K562 (cell line): ENCODE data around the gene ZNF35. TPM values are rescaled to one million over a fixed set of nuclear protein-coding genes. Genes with fewer than 3 reads are reported as not detected.

Source experiments
- BDP1 ChIP-seq: IDR thresholded peaks from 3 replicates; pipeline ENCODE4 v1.6.1; 2011; ENCODE audit not compliant: insufficient read length, insufficient read depth
- CHD2 ChIP-seq: IDR thresholded peaks from 2 replicates; pipeline ENCODE4 v1.6.1; 2011; ENCODE audit warnings: low read depth, low read length
- GABPB1 ChIP-seq: sonication (generic); formaldehyde crosslinking; IDR thresholded peaks from 2 replicates; pipeline ENCODE4 v1.8.0; 2022; ENCODE audit warnings: mild to moderate bottlenecking, missing genetic modification reagents
- KLF13 ChIP-seq: fragments of 450-650 bp; IDR thresholded peaks from 2 replicates; pipeline ENCODE4 v1.6.1; 2016; ENCODE audit warnings: missing genetic modification characterization, low read depth, mild to moderate bottlenecking, missing compliant biosample characterization, moderate library complexity, borderline replicate concordance
- MEIS2 ChIP-seq: fragments of 450-650 bp; IDR thresholded peaks from 2 replicates; pipeline ENCODE4 v1.6.1; 2014; ENCODE audit warnings: mild to moderate bottlenecking; ENCODE audit not compliant: partially characterized antibody
- NELFE ChIP-seq: IDR thresholded peaks from 2 replicates; pipeline ENCODE4 v1.6.1; 2011; ENCODE audit warnings: mild to moderate bottlenecking; ENCODE audit not compliant: insufficient read depth, insufficient read length
- NONO ChIP-seq, 2 experiments: fragments of 200-400 bp in 1 of 2; fragments of 450-650 bp in 1 of 2; formaldehyde crosslinking in 1 of 2; IDR thresholded peaks; 2 replicates each; pipeline ENCODE4 v1.6.1; 2017; ENCODE audit warnings: low read depth in 2 of 2, mild to moderate bottlenecking in 2 of 2, moderate library complexity in 2 of 2, low read length in 1 of 2
- SRSF9 ChIP-seq: fragments of 200-400 bp; formaldehyde crosslinking; IDR thresholded peaks from 2 replicates; pipeline ENCODE4 v1.6.1; 2017; ENCODE audit warnings: low read depth, low read length, borderline replicate concordance
- TAF7 ChIP-seq: fragments of 450-650 bp; IDR thresholded peaks from 2 replicates; pipeline ENCODE4 v1.6.1; 2016; ENCODE audit warnings: missing genetic modification characterization, missing compliant biosample characterization
- THRAP3 ChIP-seq: fragments of 450-650 bp; IDR thresholded peaks from 2 replicates; pipeline ENCODE4 v1.6.1; 2016; ENCODE audit warnings: mild to moderate bottlenecking, inconsistent platforms, borderline replicate concordance
- ZKSCAN8 ChIP-seq: fragments of 200-800 bp; sonication (Bioruptor generic); IDR thresholded peaks from 2 replicates; pipeline ENCODE4 v1.6.1; 2016; ENCODE audit warnings: missing genetic modification characterization, missing compliant biosample characterization
- ZNF134 ChIP-seq: fragments of 250-450 bp; sonication (Bioruptor Pico); conservative IDR thresholded peaks from 2 replicates; pipeline ENCODE4 v1.4.0; 2020
- ZNF586 ChIP-seq: fragments of 450-650 bp; formaldehyde crosslinking; conservative IDR thresholded peaks from 2 replicates; pipeline ENCODE4 v1.4.0; 2020; ENCODE audit warnings: mild to moderate bottlenecking, moderate library complexity
- polyA plus RNA-seq, 8 experiments: library from polyadenylated mRNA; depleted of rRNA in 4 of 8; stranded (reverse) in 5 of 8; unstranded in 3 of 8; fragments of >200 nt; fragmentation: Nextera tagmentation in 2 of 8; fragmentation: Illumina TruSeq in 1 of 8; extraction: Ambion mirVana in 2 of 8; extraction: Trizol in 1 of 8; gene quantifications; 2 replicates each; pipeline versions ENCODE4 v1.2.1 to v1.2.3, GENCODE V29; 2011 to 2014; ENCODE audit warnings: inconsistent platforms in 1 of 8, missing spikeins in 1 of 8
- total RNA-seq, 7 experiments: library from RNA; depleted of rRNA in 6 of 7; stranded (reverse); fragments of >200 nt in 6 of 7; fragmentation: Illumina TruSeq in 2 of 7; extraction: Trizol in 2 of 7; gene quantifications; 2 replicates each; pipeline versions ENCODE4 v1.2.1 to v1.2.3, GENCODE V29; 2011 to 2021; ENCODE audit warnings: low replicate concordance in 1 of 7
- TF ChIP-seq, protein P1 (sequence below): fragments of 250-450 bp; sonication (Bioruptor Pico); IDR thresholded peaks from 2 replicates; pipeline ENCODE4 v1.5.0; 2021; ENCODE audit warnings: mild to moderate bottlenecking, borderline replicate concordance
- TF ChIP-seq, protein P2 (sequence below): fragments of 200-400 bp; formaldehyde crosslinking; IDR thresholded peaks from 2 replicates; pipeline ENCODE4 v1.6.1; 2017; ENCODE audit warnings: mild to moderate bottlenecking, low read depth, low read length, moderate library complexity

Gene ZNF35
- total and polyA plus RNA-seq, 9 of the 15 experiments (the other 6 are each of a cell fraction or from before 2014, with no cell fraction given), result 8.0 to 18.2 (median 14.8) TPM

DNA sequence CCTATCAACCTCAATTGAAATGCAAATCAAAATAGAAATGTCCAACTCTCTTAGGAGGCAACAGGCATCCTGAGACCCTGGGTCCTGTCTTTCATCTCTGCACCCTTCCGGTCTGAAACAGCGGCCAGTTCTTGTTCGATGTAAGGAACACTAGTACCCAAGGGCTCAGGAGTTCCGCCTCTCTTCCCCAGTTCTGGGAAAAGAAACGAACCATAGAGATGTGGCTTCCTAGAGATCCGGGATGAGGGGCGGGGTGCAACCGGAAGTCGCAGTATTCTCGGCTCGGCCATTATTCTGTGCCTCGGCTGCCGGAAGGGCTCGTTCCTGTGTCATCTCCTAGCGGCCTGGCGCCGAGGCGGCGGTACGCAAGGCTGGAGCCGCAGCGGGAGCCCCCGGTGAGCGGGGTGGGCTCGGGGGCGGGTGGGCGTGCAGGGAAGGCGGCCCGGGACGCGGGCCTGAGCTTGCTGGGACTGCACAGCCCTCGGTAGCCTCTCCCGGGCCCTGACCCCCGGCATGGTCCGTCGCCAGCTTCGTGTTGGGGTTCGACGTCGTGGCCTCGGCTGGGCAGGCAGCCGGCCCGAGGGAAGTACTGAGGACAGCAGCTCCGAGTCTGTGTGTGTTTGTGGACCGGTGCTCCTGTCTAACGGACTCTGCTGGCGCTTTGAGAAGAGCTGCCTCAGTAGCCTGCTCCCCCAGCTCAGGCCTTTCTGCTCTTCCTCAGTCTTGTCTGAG lies 23.6 kb upstream of the ZNF35 start, which contains the start of gene ZNF197 (continued):
- TF ChIP-seq ZKSCAN8 (CRISPR knock-in tag) (no peak), ZNF134 (CRISPR knock-in tag) (no peak), THRAP3 (no peak), CHD2 (no peak), BDP1 (no peak), ZNF586 (CRISPR knock-in tag) (no peak), KLF13 (tag) (peak; percentile 91; the same call in 1 of the 2 replicates), MEIS2 (peak; percentile 24), GABPB1 (CRISPR knock-in tag) (peak; percentile 95), NONO (IDR thresholded peaks at IDR 0.05; ENCODE audit: low read depth in 2 of 2, low read length in 1 of 2) (peak; percentile 13 to 51; a peak in 1 of 4 replicates), NELFE (no peak), TAF7 (peak; percentile 84), SRSF9 (no peak)
- TF ChIP-seq, protein P1, sequence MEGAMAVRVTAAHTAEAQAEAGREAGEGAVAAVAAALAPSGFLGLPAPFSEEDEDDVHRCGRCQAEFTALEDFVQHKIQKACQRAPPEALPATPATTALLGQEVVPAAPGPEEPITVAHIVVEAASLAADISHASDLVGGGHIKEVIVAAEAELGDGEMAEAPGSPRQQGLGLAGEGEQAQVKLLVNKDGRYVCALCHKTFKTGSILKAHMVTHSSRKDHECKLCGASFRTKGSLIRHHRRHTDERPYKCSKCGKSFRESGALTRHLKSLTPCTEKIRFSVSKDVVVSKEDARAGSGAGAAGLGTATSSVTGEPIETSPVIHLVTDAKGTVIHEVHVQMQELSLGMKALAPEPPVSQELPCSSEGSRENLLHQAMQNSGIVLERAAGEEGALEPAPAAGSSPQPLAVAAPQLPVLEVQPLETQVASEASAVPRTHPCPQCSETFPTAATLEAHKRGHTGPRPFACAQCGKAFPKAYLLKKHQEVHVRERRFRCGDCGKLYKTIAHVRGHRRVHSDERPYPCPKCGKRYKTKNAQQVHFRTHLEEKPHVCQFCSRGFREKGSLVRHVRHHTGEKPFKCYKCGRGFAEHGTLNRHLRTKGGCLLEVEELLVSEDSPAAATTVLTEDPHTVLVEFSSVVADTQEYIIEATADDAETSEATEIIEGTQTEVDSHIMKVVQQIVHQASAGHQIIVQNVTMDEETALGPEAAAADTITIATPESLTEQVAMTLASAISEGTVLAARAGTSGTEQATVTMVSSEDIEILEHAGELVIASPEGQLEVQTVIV, result no peak
- TF ChIP-seq, protein P2, sequence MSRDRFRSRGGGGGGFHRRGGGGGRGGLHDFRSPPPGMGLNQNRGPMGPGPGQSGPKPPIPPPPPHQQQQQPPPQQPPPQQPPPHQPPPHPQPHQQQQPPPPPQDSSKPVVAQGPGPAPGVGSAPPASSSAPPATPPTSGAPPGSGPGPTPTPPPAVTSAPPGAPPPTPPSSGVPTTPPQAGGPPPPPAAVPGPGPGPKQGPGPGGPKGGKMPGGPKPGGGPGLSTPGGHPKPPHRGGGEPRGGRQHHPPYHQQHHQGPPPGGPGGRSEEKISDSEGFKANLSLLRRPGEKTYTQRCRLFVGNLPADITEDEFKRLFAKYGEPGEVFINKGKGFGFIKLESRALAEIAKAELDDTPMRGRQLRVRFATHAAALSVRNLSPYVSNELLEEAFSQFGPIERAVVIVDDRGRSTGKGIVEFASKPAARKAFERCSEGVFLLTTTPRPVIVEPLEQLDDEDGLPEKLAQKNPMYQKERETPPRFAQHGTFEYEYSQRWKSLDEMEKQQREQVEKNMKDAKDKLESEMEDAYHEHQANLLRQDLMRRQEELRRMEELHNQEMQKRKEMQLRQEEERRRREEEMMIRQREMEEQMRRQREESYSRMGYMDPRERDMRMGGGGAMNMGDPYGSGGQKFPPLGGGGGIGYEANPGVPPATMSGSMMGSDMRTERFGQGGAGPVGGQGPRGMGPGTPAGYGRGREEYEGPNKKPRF, result no peak
